ELF-1 (cell line): Measurements from ENCODE around the gene CIAO2B.
A peak's percentile ranks its signal among the peaks of the same experiment; 100 is the strongest.
"Not testable (repeated sequence)": the region's sequence is repeated elsewhere in the genome, so short reads cannot be mapped to it uniquely, and the experiment has no call there.

Experiments used
- DNase-seq: peaks from one replicate; pipeline ENCODE4 v3.0.0-alpha.2; 2016; ENCODE audit warnings: low read depth, low spot score

Gene CIAO2B

GRCh38 chr16:66955363-66956153, 21.4 kb upstream of the CIAO2B start:
- not testable (repeated sequence) for DNase-seq

GRCh38 chr16:66954097-66954659, 20.0 kb upstream of the CIAO2B start:
- peak; percentile 76 for DNase-seq

GRCh38 chr16:66953462-66954096, 19.4 kb upstream of the CIAO2B start:
- DNase-seq: no peak

- no peak for DNase-seq
These were observed 18.4 kb upstream of the CIAO2B start for GRCh38 chr16:66952430-66953110.

GRCh38 chr16:66950971-66951790, 17.0 kb upstream of the CIAO2B start:
- no peak for DNase-seq

GRCh38 chr16:66950437-66950836, 16.2 kb upstream of the CIAO2B start:
- DNase-seq: no peak

- DNase-seq: no peak
These were observed 15.3 kb upstream of the CIAO2B start for GRCh38 chr16:66949472-66949871.

GRCh38 chr16:66948837-66949225, 14.6 kb upstream of the CIAO2B start:
- no peak for DNase-seq

- DNase-seq: no peak
These were observed 14.1 kb upstream of the CIAO2B start for GRCh38 chr16:66948134-66948836.

- peak; percentile 78 for DNase-seq
These were observed 13.3 kb upstream of the CIAO2B start for GRCh38 chr16:66947302-66948065.

- no peak for DNase-seq
These were observed 12.7 kb upstream of the CIAO2B start for GRCh38 chr16:66946974-66947301.

GRCh38 chr16:66946541-66946940, 12.3 kb upstream of the CIAO2B start:
- DNase-seq: no peak

- no peak for DNase-seq
These were observed 11.7 kb upstream of the CIAO2B start for GRCh38 chr16:66945939-66946338.

GRCh38 chr16:66944971-66945370, 10.8 kb upstream of the CIAO2B start:
- DNase-seq: not testable (repeated sequence)

GRCh38 chr16:66944054-66944441, 9.8 kb upstream of the CIAO2B start:
- no peak for DNase-seq

GRCh38 chr16:66943426-66944053, 9.3 kb upstream of the CIAO2B start:
- no peak for DNase-seq

GRCh38 chr16:66942981-66943380, 8.8 kb upstream of the CIAO2B start:
- no peak for DNase-seq

GRCh38 chr16:66940236-66940635, 6.0 kb upstream of the CIAO2B start:
- DNase-seq: no peak

GRCh38 chr16:66939366-66939765, 5.2 kb upstream of the CIAO2B start:
- no peak for DNase-seq
